ENCODE results near the gene ANXA7. TPM values are rescaled to one million over a fixed set of nuclear protein-coding genes. Genes with fewer than 3 reads are reported as not detected.

The ANXA7 gene
- total and polyA plus RNA-seq, 2 donors (not counting 3 experiments of a cell fraction or from before 2014, with no cell fraction given), result 56.5 to 81.6 TPM

- no peak for FAIRE-seq
- Histone ChIP-seq H3K9ac (replicated peaks; ENCODE audit: extremely low read depth, insufficient read depth, low read length) (no peak overlapping the region), H4K20me1 (replicated peaks; ENCODE audit: control insufficient read depth, extremely low read depth, insufficient read depth, low read length) (no peaks in the 10 kb centered on the region), H2AFZ (ENCODE audit: low read depth, low read length) (no peak overlapping the region), H3K27ac (ENCODE audit: insufficient read depth, low read depth, low read length) (no peak overlapping the region), H3K27me3 (ENCODE audit: control insufficient read depth in 2 of 2, insufficient read depth in 2 of 2, low read length in 2 of 2) (no peaks in the 10 kb centered on the region), H3K36me3 (ENCODE audit: control insufficient read depth in 2 of 2, extremely low read depth in 1 of 2, insufficient read depth in 2 of 2, low read length in 2 of 2) (peaks cover 0 to 4% of the 10 kb centered on the region in 2 experiments), H3K4me2 (ENCODE audit: insufficient read depth, low read length) (no peak overlapping the region), H3K79me2 (ENCODE audit: control insufficient read depth, insufficient read depth, low read length) (no peaks in the 10 kb centered on the region), H3K4me3 (replicated peaks in 1 of 3; ENCODE audit: insufficient read depth in 1 of 3, low read depth in 1 of 3, low read length in 3 of 3) (no peak overlapping the region), H3K9me1 (replicated peaks; ENCODE audit: control insufficient read depth, extremely low read depth, insufficient read depth, low read length) (no peaks in the 10 kb centered on the region), H3K9me3 (replicated peaks; ENCODE audit: control insufficient read depth, insufficient read depth, low read length) (no peaks in the 10 kb centered on the region), H3K4me1 (ENCODE audit: control insufficient read depth, extremely low read depth, insufficient read depth, low read length) (no peaks in the 10 kb centered on the region)
- BruUV-seq (replicated peaks), result no TSS peak
- dilution Hi-C loops (cut with MboI; ENCODE audit: extremely low pct_ligation_motif_present, low sequenced_read_pairs) (no loop called here), intact Hi-C loops (cut with micrococcal nuclease) (no loop called here)
- POLR2A ChIA-PET, result no interaction called here
- no peak for DNase-seq (ENCODE audit: low read depth, low spot score)
- CTCF ChIA-PET, result interaction anchor here (0.8 kb wide), 1 partner anchor 10 kb away, joined by 3 read pairs; no protein-coding TSS in a partner anchor
- no peak for TF ChIP-seq MAX (IDR thresholded peaks at IDR 0.05; ENCODE audit: insufficient read depth, insufficient read length)
- no peak for TF ChIP-seq EZH2 (IDR thresholded peaks at IDR 0.05; ENCODE audit: borderline replicate concordance, low read depth, low read length, severe bottlenecking)
- TF ChIP-seq FOS (IDR thresholded peaks at IDR 0.05; ENCODE audit: borderline replicate concordance, insufficient read depth, low read length), result no peak
- no peak for TF ChIP-seq JUN (IDR thresholded peaks at IDR 0.05; ENCODE audit: borderline replicate concordance, insufficient read depth, insufficient read length, low read depth)
- no peak for TF ChIP-seq CTCF (IDR thresholded peaks at IDR 0.05; ENCODE audit: extremely low read depth in 1 of 2, insufficient read depth in 1 of 2, low read depth in 1 of 2, low read length in 2 of 2)
- TF ChIP-seq POLR2A (IDR thresholded peaks at IDR 0.05; ENCODE audit: low read depth, low read length), result no peak
- no peak for TF ChIP-seq POLR2AphosphoS5 (IDR thresholded peaks at IDR 0.05; ENCODE audit: insufficient read depth, low read depth, low read length)
- no peak for TF ChIP-seq MYC (IDR thresholded peaks at IDR 0.05; ENCODE audit: low read depth, low read length)
- TF ChIP-seq GATA2 (IDR thresholded peaks at IDR 0.05; ENCODE audit: insufficient read depth, insufficient read length, low read depth, low read length), result no peak
Observed at GRCh38 chr10:73364964-73365363, 48.9 kb downstream of the ANXA7 start.

Measured in endothelial cell of umbilical vein (primary cell).